Keratinocyte (primary cell): ENCODE data around the gene ZFP36. TPM values are rescaled to one million over a fixed set of nuclear protein-coding genes. Genes with fewer than 3 reads are reported as not detected.
A peak's percentile ranks its signal among the peaks of the same experiment; 100 is the strongest.

Experiments used
- DNase-seq: peaks from one replicate; pipeline ENCODE4 v3.0.0-alpha.2; 2011; ENCODE audit warnings: low read depth, missing footprints, low spot score
- FAIRE-seq: peaks from 2 replicates; lab custom pipeline; 2011; peaks lifted over from hg19 to GRCh38; lab: Jason Lieb, UNC
- H2AFZ ChIP-seq: 2 replicates; pipeline ENCODE4 v1.6.0; 2012; ENCODE audit warnings: low read length, control low read depth, inconsistent platforms; ENCODE audit not compliant: control insufficient read depth
- H3K27ac ChIP-seq: 2 replicates; pipeline ENCODE4 v1.5.1; 2011; ENCODE audit warnings: low read length; ENCODE audit not compliant: control insufficient read depth, insufficient read depth
- H3K27me3 ChIP-seq: 3 replicates; pipeline ENCODE4 v1.6.0; 2011; ENCODE audit warnings: low read length; ENCODE audit not compliant: control insufficient read depth, insufficient read depth; ENCODE audit errors: extremely low read depth
- H3K36me3 ChIP-seq, 2 experiments: 2 replicates in 1 of 2; 3 replicates in 1 of 2; pipeline ENCODE4 v1.5.1; 2011; ENCODE audit warnings: low read length in 2 of 2, mild to moderate bottlenecking in 1 of 2; ENCODE audit not compliant: control insufficient read depth in 2 of 2, insufficient read depth in 2 of 2; ENCODE audit errors: extremely low read depth in 1 of 2
- H3K4me1 ChIP-seq: 3 replicates; pipeline ENCODE4 v1.5.1; 2011; ENCODE audit warnings: low read length; ENCODE audit not compliant: control insufficient read depth, insufficient read depth; ENCODE audit errors: extremely low read depth
- H3K4me2 ChIP-seq: 3 replicates; pipeline ENCODE4 v1.6.0; 2011; ENCODE audit warnings: low read depth, low read length; ENCODE audit not compliant: control insufficient read depth, insufficient read depth; ENCODE audit errors: extremely low read depth
- H3K4me3 ChIP-seq, 3 experiments: fragments of 200-600 bp in 1 of 3; sonication (generic) in 1 of 3; 2 replicates in 2 of 3; 3 replicates in 1 of 3; pipeline ENCODE4 v1.5.1; 2011 to 2016; ENCODE audit warnings: low read length in 3 of 3, mild to moderate bottlenecking in 3 of 3, control low read depth in 2 of 3, inconsistent platforms in 1 of 3, low read depth in 1 of 3, mixed read lengths in 1 of 3, mixed run types in 1 of 3, moderate library complexity in 1 of 3; ENCODE audit not compliant: control insufficient read depth in 2 of 3, insufficient read depth in 2 of 3; ENCODE audit errors: extremely low read depth in 1 of 3
- H3K79me2 ChIP-seq: 2 replicates; pipeline ENCODE4 v1.6.0; 2012; ENCODE audit warnings: low read length; ENCODE audit not compliant: control insufficient read depth, insufficient read depth
- H3K9ac ChIP-seq: 3 replicates; pipeline ENCODE4 v1.6.0; 2011; ENCODE audit warnings: low read length; ENCODE audit not compliant: control insufficient read depth, insufficient read depth; ENCODE audit errors: extremely low read depth
- H3K9me1 ChIP-seq: 3 replicates; pipeline ENCODE4 v1.6.0; 2011; ENCODE audit warnings: low read length; ENCODE audit not compliant: control insufficient read depth, insufficient read depth; ENCODE audit errors: extremely low read depth
- H3K9me3 ChIP-seq: 2 replicates; pipeline ENCODE4 v1.5.1; 2012; ENCODE audit warnings: low read depth, low read length; ENCODE audit not compliant: control insufficient read depth
- H4K20me1 ChIP-seq: 3 replicates; pipeline ENCODE4 v1.6.0; 2011; ENCODE audit warnings: low read length; ENCODE audit not compliant: control insufficient read depth, insufficient read depth; ENCODE audit errors: extremely low read depth
- EZH2 ChIP-seq: IDR thresholded peaks from one replicate; pipeline ENCODE4 v1.6.1; 2012; ENCODE audit warnings: inconsistent platforms, mild to moderate bottlenecking, low read length, moderate library complexity
- dilution Hi-C: fragments of 300-500 bp; cut with MboI; formaldehyde crosslinking; loops from one replicate; pipeline ENCODE4 v1.7.0; 2020; ENCODE audit warnings: low sequenced_read_pairs; ENCODE audit not compliant: extremely low pct_ligation_motif_present
- polyA plus RNA-seq, 5 experiments: library from polyadenylated mRNA; depleted of rRNA in 3 of 5; stranded (reverse) in 3 of 5; stranded (forward) in 1 of 5; unstranded in 1 of 5; fragments of >200 nt; gene quantifications; 1 replicate in 1 of 5; 2 replicates in 3 of 5; 3 replicates in 1 of 5; pipeline versions ENCODE4 v1.2.1 to v1.2.3, GENCODE V29; 2011 to 2012; ENCODE audit warnings: missing spikeins in 2 of 5, low read depth in 1 of 5, low replicate concordance in 1 of 5
- TF ChIP-seq, protein P1 (sequence below), 3 experiments: IDR thresholded peaks in 1 of 3; conservative IDR thresholded peaks in 1 of 3; optimal IDR thresholded peaks in 1 of 3; 2 replicates in 2 of 3; 3 replicates in 1 of 3; pipeline versions ENCODE3 to v1.5.1; 2011; ENCODE audit warnings: low read length in 3 of 3, mild to moderate bottlenecking in 3 of 3, moderate library complexity in 2 of 3, control low read depth in 1 of 3, inconsistent platforms in 1 of 3; ENCODE audit not compliant: insufficient read depth in 2 of 3; ENCODE audit errors: extremely low read depth in 1 of 3

ZFP36 gene
- polyA plus RNA-seq, 1 donor (not counting 4 experiments of a cell fraction or from before 2014, with no cell fraction given), result 12.8 TPM

DNA sequence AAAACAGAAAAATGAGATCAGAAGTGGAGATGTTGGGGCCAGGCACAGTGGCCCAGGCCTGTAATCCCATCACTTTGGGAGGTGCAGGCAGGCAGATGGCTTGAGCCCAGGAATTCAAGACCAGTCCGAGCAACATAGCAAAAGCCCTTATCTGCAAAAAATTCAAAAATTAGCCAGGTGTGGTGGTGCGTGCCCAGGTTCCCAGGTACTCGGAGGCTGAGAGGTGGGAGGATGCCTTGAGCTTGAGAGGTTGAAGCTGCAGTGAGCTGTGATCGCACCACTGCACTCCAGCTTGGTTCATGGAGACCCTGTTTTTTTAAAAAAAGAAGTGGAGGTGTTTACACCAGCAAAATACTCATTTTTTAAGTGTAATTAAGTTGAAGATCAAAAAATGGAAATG lies 6.6 kb upstream of the ZFP36 start:
- FAIRE-seq (no peak), DNase-seq (no peak)
- H3K36me3 ChIP-seq, result peaks cover 2 to 6% of the 10 kb centered on the region in 2 experiments
- H3K9me3 ChIP-seq, result no peaks in the 10 kb centered on the region
- peaks cover 47% of the 10 kb centered on the region for H3K4me1 ChIP-seq
- no peaks in the 10 kb centered on the region for H4K20me1 ChIP-seq
- dilution Hi-C loops, result no loop called here
- TF ChIP-seq, protein P1, sequence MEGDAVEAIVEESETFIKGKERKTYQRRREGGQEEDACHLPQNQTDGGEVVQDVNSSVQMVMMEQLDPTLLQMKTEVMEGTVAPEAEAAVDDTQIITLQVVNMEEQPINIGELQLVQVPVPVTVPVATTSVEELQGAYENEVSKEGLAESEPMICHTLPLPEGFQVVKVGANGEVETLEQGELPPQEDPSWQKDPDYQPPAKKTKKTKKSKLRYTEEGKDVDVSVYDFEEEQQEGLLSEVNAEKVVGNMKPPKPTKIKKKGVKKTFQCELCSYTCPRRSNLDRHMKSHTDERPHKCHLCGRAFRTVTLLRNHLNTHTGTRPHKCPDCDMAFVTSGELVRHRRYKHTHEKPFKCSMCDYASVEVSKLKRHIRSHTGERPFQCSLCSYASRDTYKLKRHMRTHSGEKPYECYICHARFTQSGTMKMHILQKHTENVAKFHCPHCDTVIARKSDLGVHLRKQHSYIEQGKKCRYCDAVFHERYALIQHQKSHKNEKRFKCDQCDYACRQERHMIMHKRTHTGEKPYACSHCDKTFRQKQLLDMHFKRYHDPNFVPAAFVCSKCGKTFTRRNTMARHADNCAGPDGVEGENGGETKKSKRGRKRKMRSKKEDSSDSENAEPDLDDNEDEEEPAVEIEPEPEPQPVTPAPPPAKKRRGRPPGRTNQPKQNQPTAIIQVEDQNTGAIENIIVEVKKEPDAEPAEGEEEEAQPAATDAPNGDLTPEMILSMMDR (optimal IDR thresholded peaks at IDR 0.05 in 1 of 3, IDR thresholded peaks at IDR 0.05 in 1 of 3, conservative IDR thresholded peaks at IDR 0.05 in 1 of 3; ENCODE audit: extremely low read depth in 1 of 3, insufficient read depth in 2 of 3, low read length in 3 of 3), result no peak
- TF ChIP-seq EZH2, result no peak
- no peaks in the 10 kb centered on the region for H3K9me1 ChIP-seq
- peak overlapping the region; percentile 99 for H3K27ac ChIP-seq
- H3K4me2 ChIP-seq, result no peak overlapping the region
- H3K79me2 ChIP-seq, result no peaks in the 10 kb centered on the region
- no peak overlapping the region for H3K9ac ChIP-seq
- no peaks in the 10 kb centered on the region for H3K27me3 ChIP-seq
- H2AFZ ChIP-seq, result no peak overlapping the region
- H3K4me3 ChIP-seq, result no peak overlapping the region

DNA sequence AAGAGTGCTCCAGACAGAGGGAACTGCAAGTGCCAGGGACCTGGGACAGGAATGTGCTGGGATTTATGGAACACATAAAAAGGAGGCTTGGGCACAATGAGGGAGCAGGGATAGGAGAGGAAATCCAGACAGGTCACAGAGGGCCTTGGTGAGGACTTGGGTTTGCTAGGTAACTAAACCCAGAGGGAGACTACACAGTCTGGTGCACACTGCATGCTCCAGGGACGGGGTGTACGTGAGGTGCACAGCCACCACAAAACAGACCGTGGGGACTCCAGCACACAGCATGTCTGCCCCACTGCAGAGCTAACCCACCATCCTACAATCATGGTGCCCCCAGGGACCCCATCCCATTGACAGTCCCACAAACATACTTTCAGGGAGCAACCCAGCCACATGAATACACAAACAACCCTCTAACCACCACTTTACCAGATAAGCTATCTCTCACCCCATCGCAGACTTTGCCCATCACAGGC lies 5.5 kb upstream of the ZFP36 start:
- Histone ChIP-seq H3K9ac (peak overlapping the region; percentile 92), H3K36me3 (peaks cover 0 to 5% of the 10 kb centered on the region in 2 experiments), H3K9me3 (no peaks in the 10 kb centered on the region), H3K27ac (peak overlapping the region; percentile 98), H3K4me1 (peaks cover 48% of the 10 kb centered on the region), H3K79me2 (no peaks in the 10 kb centered on the region), H3K9me1 (no peaks in the 10 kb centered on the region), H4K20me1 (no peaks in the 10 kb centered on the region), H3K4me3 (no peak overlapping the region), H3K4me2 (no peak overlapping the region), H3K27me3 (no peaks in the 10 kb centered on the region), H2AFZ (no peak overlapping the region)
- FAIRE-seq, result no peak
- TF ChIP-seq EZH2, result no peak
- TF ChIP-seq, protein P1 (optimal IDR thresholded peaks at IDR 0.05 in 1 of 3, IDR thresholded peaks at IDR 0.05 in 1 of 3, conservative IDR thresholded peaks at IDR 0.05 in 1 of 3; ENCODE audit: extremely low read depth in 1 of 3, insufficient read depth in 2 of 3, low read length in 3 of 3), result no peak
- dilution Hi-C loops, result no loop called here
- no peak for DNase-seq
